ENCODE data around the gene TAL1.
A peak's percentile ranks its signal among the peaks of the same experiment; 100 is the strongest.
"Not testable (repeated sequence)": the region's sequence is repeated elsewhere in the genome, so short reads cannot be mapped to it uniquely, and the experiment has no call there.

TAL1 gene

DNA sequence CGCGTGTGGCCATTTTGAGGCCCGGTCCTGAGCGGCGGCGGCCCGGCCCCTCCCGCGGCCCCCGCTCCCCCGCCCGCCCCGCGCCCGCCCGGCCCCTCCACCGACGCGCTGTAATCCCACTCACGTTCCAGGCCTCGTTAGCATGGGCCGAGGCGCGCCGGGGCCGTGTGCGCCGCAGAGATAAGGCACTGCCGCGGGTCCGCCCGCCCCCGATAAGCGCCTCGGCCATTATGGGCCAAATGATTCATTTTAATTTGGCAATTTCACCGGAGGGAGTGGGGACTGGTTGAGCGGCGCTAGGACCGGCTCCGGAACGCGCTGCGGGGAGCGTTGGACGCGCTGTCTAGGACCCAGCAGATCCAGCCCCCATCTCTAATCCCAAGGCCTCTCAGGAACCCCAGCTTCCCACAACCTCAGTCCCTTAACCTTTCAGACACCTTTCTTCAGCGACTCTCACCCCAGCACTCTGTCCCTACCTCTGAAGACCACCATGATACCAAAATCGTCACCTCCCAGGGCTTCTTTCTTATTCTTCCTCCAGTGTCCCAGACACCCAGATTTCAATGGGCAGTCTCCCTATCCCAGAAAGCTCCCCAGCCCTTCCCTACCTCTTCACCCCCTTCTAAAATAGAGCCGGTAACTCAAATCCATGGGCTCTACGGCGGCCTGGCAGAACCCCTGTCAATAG, at the start of gene TAL1:
Gene TAL1, minus strand, starts transcription at position 39 of the 688 bp plus-strand sequence. CDS start 6,337 bp downstream, outside the sequence.
- DNase-seq: no peak

DNA sequence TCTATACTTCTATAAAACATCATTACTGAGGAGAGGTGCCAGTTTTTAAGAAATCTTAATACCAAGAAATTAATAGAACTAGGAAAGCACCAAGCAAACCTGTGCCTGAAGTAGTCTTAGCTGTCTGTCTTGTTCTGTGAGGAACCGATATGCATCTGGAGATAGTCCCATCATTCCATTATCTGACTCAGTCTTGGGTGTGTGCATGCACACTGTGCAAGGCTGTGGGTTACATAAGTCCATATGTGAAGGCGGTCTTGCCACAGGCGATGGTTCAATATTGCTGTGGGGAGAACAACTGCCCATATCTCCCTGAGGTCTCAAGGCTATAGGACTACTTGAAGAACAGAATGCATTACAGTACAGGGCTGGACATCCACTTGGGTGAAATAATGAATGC, 48.1 kb upstream of the TAL1 start:
- DNase-seq: no peak

DNA sequence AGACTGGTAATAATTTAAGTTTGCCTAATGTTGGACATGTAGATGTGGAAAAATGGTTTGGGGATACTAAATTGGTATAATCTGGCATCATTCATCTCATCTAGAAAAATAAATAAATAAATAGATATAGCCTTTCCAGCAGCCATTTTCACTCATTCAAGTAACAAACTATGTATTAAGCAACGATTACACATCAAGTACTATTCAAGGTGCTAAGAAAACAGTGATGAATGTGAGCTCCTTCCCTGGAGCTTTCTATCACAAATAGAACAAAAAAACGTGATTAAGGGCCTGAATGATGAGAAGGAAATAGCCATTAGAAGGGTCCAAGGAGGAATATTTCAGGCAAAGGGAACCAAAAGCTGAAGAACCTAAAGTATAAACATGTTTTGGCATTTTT, 44.8 kb upstream of the TAL1 start:
- DNase-seq: no peak

DNA sequence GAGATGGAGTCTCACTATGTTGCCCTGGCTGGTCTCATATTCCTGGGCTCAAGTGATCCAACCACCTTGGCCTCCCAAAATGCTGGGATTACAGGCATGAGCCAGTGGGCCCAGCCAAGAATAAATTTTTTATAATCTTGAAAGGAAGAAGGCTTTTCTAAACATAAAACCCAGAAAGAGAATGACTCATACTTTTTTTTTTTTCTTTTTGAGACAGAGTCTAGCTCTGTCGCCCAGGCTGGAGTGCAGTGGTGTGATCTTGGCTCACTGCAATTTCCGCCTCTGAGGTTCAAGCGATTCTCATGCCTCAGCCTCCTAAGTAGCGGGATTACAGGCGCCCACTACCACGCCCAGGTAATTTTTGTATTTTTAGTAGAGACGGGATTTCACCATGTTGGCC, 43.8 kb upstream of the TAL1 start:
- not testable (repeated sequence) for DNase-seq

DNA sequence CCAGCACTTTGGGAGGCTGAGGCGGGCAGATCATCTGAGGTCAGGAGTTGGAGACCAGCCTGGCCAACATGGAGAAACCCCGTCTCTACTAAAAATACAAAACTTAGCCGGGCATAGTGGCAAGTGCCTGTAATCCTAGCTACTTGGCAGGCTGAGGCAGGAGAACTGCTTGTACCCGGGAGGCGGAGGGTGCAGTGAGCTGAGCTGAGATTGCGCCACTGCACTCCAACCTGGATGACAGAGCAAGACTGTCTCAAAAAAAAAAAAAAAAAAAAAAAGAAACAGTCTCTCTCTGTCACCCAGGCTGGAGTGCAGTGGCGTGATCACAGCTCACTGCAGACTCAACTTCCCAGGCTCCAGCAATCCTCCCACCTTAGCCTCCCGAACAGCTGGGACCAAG, 33.5 kb upstream of the TAL1 start:
- not testable (repeated sequence) for DNase-seq

DNA sequence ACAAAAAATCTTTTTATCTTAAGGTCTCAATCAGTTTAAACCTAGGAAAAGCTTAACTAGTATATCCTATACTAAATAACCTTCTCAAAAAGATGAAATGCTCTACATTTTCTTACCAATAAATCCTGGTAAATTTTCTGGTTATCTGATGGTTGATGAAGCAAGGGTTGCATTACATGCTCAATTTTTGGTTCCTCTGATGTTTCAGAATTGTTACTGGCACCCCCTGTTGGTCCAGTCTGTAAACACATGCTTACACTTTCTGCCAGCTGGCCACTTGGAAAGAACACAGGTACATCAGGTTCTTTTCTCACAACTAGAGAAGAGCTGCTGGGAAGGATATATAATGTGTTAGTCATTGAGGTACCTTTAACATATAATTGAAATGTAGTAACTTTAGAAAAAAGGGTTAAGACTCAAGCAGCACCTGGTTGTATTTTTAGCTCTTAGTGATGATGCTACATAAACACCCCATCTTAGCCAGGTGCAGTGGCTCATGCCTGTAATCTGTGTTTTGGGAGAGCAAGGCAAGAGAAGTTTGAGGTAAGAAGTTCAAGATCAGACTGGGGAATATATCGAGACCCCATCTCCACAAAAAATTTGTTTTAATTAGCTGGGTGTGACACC, 30.9 kb upstream of the TAL1 start:
- no peak for DNase-seq

DNA sequence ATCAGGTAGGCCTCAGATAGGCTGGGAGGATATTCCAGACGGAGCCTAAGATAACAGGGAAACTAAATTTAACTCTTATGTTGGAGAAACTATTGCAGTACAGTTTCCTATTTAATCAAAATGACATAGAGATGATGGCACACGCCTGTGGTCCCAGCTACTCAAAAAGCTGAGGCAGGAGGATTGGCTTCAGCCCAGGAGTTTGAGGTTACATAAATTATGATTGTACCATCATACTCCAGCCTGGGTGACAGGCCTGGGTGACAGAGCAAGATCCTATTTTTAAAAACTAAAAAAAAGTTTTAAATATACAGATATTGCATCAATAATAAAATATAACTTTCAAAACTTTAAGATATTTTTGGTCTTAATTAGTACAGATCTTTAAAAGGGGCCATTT, 25.2 kb upstream of the TAL1 start:
- DNase-seq: no peak

DNA sequence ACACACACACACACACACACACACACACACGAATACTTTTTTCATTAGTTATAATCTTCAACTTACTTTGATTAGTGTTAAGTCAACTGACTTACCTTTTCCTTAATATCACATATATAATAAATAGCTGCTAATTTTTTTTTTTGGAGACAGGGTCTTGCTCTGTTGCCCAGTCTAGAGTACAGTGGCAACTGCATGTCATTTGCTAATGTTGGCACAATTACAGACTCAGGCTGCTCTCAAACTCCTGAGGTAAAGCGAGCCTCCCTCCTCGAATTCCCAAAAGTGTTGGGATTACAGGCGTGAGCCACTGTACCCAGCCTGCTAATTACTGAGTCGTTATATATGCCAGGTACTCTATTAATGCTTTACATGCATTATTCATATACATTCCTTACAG, 20.8 kb upstream of the TAL1 start:
- DNase-seq: no peak

DNA sequence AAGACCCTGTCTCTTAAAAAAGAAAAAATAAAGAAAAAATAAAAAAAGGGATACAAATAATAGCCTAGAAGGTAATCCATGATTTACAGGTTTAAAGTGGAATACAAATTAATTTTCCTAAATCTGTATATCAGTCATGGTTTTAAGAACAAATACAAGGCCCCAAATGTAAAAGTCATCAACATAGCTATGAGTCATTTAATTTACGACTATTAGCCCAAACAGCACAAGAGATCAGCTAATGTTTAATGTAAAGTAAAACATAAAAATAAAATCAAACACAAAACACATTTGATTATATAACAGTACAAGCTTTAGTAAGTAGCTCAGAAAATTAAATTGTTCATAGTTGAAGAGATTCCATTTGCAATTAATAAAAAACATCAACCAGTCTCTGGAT, 20.3 kb upstream of the TAL1 start:
- no peak for DNase-seq

DNA sequence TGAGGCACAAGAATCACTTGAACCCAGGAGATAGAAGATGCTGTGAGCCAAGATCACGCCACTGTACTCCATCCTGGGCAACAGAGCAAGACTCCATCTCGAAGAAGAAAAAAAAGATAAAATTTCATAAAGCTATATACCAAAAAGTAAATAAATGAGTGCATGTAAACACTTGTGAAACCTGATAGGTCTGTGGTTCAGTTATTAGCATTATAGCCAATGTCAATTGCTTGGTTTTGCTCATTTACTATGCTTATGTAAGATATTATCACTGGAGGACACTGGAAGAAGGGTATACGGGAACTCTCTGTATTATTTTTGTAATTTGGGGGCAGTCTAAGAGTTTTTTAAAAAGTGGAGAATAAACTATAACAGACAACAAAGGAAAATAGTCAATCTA, 17.7 kb upstream of the TAL1 start:
- no peak for DNase-seq

DNA sequence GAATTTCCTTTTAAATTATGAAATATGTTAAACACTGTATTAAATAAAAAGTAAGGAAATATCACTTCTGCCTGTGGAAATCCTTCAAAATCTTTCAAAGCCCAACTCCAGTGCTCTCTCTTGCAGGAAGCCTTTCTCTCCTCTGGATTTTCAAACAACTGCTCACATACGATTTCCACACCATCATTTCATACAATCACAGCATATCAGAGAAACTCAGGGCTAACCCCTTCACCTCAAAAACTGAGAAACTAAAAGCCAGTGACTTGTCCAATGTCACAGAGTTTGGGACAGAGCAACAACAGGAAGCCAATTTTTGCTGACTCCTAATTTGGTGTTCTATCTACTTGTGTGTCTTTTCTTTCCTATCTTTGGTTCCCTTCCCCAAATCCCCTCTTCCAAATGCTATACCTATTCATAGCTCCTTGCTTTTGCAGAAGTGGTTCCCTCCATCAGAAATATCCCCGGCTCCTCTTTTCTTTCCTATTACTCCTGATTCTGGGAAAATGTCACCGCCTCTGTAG, 12.4 kb upstream of the TAL1 start:
- DNase-seq: no peak

DNA sequence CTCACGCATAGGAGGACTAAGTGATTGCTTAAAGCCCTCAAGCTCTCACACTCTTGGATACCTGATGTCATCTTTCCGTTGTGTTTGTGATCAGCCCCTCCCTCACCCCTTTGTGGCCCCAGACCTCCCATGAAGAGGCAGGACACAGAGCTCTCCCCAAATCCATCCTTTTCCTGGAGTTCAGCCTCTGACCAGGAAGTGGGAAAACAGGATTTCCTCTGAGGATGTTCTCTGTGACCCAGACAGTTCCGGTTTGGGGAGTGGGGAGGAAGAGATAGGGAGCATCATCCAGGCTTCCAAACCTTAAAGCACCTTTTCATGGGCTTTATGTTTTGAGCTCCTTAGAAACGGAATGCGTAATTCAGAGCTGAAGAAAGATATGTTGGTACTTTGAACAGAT, 11.9 kb upstream of the TAL1 start:
- no peak for DNase-seq

DNA sequence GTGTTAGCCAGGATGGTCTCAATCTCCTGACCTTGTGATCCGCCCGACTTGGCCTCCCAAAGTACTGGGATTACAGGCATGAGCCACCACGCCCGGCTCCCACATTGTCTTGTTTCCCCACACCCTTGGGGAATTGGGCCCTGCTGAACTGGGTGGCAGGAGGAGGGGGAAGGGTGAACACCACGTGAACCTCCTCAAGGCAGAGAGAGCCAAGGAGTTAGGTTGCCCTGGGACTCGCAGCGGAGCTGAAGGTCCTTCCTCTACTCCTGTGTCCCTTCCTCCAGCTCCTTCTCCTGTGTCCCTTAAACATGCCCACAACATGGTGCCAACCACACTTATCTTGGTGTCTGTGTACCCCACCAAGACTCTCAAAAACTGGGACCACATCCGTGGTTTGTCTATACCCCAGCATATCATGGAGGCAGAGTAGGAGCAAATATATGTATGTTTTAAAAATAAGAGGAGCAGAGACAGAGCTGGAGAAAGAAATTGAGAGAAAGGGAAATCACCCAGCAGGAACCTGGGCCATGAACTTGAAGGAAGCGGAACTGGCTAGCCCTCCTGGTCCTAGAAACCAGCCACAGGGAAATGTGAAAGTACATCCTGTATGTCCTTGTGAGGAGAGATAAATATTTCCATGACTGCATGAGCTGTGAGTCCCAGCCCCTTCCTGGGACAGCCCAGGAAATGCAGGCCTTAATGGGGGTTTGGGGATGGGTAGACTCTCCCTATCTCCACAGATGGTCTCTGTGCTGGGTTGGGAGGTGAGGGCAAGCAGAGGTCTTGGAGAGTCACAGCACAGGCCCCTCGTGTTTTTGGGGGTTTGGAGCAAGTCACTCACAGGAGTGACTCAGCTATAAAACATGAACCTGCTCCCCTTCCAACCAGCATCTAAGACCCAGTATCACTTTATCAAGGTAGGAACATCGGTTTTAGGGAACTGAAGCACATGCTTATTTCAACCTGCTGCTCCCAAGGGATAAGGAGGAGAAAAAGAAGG, 9.4 kb upstream of the TAL1 start:
- DNase-seq: no peak

DNA sequence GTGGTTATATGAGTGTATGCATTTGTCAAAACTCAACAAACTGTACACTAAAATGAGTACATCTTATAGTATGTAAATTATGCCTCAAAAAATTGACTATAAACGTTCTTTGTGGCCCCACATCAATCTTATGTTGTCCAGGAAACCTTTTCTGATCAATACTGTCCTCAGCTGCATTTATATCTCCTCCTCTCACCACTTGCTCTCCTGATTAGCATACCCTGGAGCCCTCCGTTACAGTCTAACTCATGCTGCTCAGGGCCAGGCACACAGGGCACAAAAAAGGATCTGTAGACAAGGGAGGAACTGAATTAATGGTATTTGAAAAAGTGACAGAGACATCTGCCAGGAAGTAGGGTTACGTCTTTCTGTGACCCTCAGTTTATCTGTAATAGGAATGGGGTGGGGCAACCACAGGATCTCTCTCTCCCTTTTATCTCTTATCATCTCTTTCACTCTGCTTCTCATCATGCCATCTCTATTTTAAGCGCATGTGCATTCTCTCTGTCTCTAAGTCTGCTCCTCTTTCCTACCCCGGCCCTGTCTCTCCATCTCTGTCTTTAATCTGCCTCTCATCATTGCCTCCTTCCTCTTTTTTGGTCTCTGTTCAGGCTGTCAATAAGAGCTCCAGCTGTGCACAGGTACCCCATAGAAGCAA, 7.0 kb upstream of the TAL1 start:
- no peak for DNase-seq

DNA sequence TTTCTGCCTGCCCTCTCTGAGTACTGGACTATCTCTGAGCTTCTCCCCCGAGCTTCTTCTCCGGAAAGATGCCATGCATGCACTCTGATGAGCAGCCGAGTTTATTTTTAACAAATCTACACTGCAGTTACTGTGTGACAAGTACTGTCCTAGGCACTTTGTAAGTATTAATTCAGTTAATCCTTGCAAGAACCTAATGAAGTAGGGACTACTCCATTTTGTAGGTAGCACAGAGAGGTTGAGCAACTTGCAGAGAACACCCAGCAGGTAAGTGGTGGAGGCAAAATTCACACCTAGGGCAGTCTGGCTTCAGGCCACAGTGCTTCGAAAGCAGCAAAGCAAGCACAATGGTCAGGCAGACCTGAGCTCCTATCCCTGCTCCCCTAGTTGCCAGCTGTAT, 3.8 kb upstream of the TAL1 start:
- no peak for DNase-seq

DNA sequence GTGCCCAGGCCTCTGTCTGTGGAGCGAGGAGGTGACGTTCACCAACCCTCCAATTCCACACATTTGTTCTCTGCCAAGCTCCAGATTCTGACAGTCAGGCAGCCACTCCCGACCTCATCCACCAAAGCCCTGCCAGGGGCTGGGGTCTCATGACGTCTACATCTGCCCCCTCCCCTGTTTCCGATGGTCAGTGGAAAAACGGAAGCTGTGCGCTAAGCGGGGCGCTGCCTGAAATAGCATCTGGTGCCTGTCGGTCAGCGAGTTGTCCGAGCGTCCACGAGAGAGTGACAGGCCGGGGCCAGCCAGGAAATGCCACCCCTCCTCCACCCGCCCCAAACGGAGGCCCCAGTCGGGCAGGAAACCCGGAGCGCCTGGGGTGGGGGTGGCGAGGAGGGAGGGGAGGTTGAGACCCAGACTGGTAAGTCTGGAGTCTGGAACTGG, 3.2 kb upstream of the TAL1 start:
- DNase-seq: peak; percentile 51

DNA sequence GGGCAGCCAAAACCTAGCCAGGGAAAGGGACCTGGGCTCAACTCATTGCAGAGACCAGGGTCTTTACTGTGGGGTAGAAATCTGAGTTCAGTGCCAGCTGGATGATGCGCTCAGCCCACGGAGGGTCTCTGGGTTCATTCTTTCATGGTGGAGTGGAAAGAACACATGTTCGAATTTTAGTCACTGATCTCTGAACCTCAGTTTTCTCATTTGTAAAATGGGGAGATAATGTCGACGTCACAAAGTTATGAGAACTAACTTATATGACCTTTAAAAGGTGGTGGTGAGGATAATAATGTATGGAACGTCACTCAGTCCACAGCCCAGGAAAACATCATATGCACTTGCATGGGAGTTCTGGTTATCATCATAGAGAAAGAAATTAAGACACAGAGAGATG, 1.2 kb upstream of the TAL1 start:
- DNase-seq: no peak

DNA sequence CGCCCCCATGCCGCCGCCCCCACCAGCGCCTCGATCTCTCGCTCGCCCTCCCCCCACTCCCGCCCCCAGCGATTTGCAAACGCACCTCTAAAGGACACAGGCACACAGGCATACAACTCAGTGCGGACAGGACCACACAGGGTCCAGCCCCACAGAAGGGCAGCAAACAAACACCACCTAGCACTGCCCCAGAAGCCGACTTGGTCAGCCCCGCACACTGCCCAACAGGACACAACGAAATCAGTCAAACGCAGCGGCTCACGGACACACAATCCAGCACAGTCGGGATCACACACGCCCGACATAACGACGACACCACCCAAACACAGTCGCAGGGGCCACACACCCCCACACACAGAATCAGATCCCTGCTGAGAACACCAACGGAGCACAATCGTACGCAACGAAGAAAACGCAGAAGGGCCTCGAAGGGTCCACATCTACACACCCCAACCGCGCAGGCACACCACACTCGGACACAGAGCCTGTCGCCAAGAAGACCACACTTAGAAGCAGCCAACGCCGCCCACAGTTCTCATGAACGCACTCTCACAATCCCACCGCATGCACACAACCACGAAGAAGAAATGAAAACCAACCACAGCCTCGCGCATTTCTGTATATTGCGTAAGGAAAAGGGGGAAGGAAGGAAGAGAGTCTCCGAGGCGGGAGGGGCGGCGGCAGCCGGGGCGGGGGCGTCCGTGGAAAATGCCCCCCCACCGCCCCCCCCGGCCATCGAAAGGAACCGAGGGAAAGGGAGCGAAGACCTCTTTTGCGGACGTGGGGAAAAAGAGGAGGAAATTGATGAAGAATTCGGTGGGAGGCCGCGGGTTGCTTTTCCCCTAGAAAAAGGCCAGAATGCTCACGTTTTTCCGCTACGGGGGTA, 481 bp downstream of the TAL1 start:
- DNase-seq: peak; percentile 80

DNA sequence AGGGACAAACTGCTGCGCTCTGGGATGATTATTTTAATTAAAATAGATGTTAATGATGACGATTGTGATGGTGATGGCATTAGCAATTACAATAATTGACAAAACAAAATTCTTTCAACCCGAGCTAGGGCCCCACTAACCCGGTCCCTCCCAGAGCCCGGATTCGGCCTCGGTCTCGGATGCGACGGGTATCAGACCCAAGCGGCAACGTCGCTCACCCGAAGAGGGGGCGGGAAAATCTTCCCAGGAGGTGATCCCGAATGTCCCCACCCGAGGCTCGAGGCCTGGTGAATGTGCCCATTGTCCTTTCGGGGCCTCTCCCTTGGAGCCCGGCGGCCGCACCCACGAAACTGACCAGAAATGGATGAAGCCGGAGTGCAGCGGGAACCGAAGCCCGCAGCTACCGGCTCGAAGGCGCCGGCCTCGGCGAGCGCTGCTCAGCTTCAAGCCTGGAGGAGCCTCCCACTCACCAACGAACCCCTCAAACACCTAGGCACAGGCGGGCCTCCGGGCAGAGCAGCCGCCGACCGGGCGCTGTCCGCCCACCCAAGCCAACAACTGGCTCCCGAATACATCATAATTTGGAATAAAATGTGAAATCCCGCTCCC, 1.2 kb downstream of the TAL1 start:
- peak; percentile 72 for DNase-seq

DNA sequence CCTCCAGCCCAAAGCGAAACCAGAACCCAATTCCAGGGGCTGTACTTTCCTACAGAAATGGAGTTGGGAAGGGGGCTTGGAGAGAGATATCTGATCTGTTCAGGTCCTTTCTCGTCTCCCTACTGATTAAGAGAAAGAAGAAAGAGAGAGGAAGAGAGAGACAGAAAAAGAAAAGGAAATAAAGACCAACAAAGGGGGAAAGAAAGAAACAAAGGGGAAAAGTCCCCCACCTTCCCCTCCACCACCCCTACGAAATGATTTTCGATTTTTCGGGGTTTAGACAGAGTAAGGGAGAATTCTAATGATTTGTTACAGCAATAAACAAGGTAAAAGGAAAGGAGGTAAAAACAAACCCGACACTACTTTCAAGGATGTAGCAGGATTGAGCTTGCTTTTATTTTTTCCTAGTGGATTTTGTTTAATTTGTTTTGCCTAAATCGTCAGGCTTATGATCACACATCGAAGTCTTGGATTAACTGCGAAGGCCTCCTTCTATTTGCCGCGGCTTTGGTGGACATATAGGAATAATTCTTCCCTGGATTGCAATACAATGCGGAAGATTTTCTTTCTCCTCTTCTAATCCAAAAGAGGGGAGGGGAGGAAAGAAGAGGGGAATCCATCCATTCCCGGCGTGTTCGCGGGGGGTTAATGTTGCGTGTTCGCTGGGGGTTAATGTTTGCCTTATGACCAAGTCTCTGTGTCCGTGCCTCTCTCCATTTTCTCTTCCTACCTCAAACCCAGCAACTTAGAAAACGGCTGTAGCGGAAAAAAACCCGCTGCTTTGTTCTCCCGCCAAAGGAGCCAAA, 1.9 kb downstream of the TAL1 start:
- peak; percentile 55 for DNase-seq
